NCI-H1694 (cell line): ENCODE data around the gene MREG.

Source experiments
- DNase-seq: peaks from one replicate; lab custom pipeline; 2025; lab: John Stamatoyannopoulos, UW

MREG gene

GRCh38 chr2:215918901-215919599 is 94.3 kb downstream of the MREG start:
- DNase-seq: no peak

GRCh38 chr2:215917953-215918620 is 95.3 kb downstream of the MREG start:
- no peak for DNase-seq

GRCh38 chr2:215915441-215915840 is 97.9 kb downstream of the MREG start:
- DNase-seq: no peak

GRCh38 chr2:215914777-215915165 is 98.6 kb downstream of the MREG start:
- DNase-seq: no peak

GRCh38 chr2:215914054-215914776 is 99.1 kb downstream of the MREG start:
- no peak for DNase-seq

GRCh38 chr2:215912299-215912842 is 101.0 kb downstream of the MREG start:
- DNase-seq: no peak

DNA sequence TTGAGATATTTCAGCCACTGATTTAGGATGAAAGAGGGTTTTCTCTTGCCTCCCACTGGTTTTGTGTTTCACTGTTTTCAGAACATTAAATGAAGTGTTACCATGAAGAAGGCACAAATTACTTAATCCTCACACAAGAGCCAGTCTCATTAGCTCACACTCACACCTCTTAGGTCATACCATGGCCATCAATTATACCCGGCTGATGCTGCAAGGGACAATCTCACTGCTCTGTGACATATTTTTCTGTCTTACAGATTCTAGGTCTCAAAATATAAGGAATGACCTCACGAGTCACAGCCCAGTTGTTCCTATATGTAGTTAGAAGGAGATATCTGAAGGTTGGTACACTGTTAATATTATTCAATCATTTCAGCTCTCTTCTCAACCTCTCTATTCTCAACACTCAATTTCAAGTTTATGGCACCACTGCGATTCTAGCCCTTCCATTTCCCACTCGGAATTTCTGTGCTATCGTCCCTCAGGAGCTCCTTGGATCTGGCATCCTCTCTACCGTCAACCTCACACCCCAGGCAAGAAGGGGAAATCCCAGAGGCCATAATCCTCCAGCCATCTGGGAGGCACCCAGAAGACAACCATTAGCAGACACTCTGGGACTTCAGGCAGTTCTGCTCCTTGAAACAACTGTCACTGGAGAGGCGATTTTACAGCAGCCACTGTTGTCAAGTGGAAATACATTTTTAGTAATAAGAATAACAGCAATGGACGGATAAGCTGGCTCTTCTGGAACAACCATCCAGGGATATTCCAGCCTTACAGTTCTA is 101.9 kb downstream of the MREG start:
- DNase-seq: no peak

DNA sequence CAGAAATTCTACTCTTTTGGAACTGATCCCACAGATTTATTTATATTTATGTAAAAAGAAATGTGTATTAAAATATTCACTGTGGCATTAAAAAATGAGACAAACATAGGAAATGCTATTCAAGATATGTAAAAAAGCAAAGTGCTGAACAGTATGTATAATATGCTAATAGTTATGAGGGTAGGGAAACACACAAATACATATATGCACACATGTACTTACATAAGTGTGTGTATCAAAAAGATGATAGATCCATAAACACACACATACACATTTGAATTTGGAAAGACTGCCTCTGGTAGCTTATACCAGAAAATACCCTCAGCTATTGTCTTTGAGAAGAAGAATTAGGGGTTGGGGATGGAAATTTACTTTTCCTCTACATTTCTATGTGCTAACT is 103.2 kb downstream of the MREG start:
- no peak for DNase-seq

GRCh38 chr2:215907147-215907546 is 106.2 kb downstream of the MREG start:
- DNase-seq: no peak

DNA sequence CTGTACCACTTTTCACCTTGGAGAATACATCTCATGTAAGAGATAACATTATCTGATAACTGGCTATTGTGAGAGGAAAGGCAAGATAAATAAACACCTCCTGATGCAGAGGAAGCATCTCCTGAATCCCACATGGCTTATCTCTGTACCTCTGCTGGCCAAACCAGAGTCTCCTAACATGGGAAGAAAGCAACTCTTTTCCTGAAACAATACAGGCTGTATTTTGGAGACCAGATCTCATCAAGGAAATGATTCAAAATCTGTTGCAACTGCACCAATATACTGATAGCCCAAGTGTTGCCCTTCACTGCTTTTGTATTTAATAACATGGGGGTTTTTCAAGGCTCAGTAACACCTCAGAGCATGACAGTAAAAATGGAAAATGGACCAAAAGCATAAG is 106.9 kb downstream of the MREG start:
- no peak for DNase-seq

- DNase-seq: no peak
Measured at GRCh38 chr2:215905691-215906090, 107.7 kb downstream of the MREG start.

- no peak for DNase-seq
Measured at GRCh38 chr2:215904101-215904500, 109.2 kb downstream of the MREG start.

- DNase-seq: no peak
Measured at GRCh38 chr2:215903203-215903602, 110.1 kb downstream of the MREG start.

DNA sequence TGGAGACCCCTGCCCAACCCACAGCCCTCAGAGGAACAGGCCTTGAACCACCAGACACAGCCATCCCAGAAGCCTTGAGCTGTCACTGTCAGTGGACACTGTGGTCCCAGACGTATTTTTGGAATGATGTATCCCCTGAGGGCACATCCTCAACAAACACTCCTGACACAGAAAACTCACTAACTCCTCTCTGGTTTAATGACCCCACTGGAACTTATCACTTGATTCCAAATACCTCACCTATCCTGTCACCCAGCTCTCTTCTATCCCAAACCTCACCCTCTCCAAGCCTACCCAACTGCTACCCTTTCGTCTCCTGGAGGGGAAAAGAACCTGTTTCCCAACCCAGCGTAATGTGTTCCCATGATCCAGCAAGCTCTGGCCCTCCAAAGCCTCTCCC is 111.6 kb downstream of the MREG start:
- no peak for DNase-seq

- no peak for DNase-seq
Measured at GRCh38 chr2:215900843-215901242, 112.5 kb downstream of the MREG start.

DNA sequence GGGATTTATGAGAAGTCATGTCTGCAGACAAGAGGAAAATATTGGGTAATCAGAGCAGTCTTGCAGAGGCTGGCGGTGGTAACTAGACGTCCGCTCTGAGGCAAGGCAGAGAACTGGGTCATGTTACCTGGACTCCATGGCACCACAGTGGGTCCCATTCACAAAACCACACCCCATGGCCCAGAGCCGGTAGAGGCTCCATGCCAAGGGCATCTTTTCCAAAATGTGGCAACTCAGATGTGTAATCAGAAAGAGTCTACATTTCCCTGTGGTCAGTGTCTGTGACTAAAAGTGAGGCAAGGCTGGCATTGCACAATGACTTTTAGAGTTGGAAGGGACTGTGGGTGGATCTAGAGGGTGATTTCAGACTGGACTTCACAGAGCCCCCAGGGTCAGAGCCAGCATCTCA is 113.1 kb downstream of the MREG start:
- no peak for DNase-seq

DNA sequence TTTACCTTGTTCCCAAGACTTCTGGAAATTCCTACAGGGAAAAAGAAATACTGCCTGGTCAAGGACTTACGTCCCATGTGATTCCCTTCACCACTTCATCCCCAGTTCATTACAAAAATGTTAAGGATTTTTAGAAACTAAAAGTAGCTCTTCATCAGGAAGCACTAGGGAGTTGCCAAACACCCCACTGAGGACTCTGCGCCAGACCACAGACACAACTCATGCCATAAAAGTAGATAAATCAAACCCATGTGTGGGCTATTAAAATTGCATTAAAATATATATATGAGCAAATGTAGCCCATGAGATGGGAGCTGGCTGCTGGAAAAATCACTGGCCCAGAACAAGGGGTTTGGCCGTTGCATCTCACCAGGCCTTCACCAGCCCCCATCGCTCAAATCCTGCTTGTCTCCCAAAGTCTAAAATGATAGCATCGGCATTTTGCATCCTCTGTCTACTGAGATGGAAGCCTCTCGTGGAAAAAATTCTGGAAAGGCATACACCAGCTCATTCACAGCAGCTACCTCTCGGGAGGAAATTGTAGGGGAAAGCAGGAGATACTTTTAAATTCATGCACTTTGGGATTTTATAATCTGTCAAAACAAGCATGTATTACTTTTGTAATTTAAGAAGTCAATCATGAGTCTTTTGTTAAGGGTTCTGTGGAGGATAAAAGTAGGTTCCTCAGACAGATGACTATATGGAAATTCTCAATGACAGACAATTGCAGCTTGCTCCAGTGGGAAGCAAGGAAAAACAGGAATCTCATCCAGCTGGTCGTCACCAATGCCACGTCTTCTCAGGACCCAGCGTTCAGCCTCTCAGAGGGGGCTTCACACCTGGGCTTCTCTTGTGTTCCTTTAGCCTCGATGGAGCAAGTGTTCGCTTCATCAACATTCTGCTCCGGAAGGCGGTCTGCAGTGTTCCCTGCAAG is 113.9 kb downstream of the MREG start:
- no peak for DNase-seq

DNA sequence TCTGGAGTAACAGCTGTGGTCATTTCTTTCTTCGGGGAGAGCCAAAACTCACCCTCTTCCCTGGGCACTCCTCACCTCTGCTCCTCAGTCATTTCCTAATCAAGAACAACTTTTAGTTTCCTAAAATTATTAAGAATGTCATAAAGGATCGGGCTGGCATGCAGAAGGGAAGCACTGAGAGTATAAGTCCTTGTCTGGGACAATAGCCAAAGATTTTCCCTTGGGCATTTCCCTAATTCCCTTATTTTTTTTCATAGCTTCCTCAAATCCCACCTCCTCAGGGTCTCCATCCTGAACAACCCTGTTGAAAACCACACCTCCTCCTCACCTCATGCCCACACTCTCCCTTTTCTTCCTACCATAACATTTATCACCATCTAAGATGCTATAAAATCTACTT is 115.0 kb downstream of the MREG start:
- DNase-seq: no peak

DNA sequence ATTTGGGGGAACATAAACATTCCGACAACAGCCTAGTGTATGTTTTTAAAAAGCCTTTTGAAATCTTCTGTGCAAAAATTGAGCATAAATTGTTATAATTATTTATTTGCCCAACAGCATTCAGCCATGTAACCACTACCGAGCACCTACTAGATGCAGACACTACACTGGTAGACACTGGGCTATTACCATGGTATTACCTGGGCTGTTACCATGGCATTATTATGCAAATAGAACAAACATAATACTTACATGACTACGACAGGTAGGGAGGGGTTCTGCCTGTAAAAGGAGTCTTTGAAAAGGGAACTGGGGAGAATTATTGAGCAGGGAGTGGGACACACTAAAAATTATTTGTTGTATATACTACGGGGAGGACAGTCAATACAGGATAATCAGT is 116.4 kb downstream of the MREG start:
- DNase-seq: no peak

GRCh38 chr2:215895330-215895729 is 118.0 kb downstream of the MREG start:
- no peak for DNase-seq
